GM18867 (cell line): Measurements from ENCODE around the gene REV1.
"Not testable (repeated sequence)": the region's sequence is repeated elsewhere in the genome, so short reads cannot be mapped to it uniquely, and the experiment has no call there.

Experiments used
- ATAC-seq: cut with Tn5 transposase; IDR thresholded peaks from one replicate; pipeline ENCODE4 v1.9.1; 2021; ENCODE audit warnings: mild to moderate bottlenecking, moderate library complexity; ENCODE audit not compliant: unreplicated experiment

REV1 gene

DNA sequence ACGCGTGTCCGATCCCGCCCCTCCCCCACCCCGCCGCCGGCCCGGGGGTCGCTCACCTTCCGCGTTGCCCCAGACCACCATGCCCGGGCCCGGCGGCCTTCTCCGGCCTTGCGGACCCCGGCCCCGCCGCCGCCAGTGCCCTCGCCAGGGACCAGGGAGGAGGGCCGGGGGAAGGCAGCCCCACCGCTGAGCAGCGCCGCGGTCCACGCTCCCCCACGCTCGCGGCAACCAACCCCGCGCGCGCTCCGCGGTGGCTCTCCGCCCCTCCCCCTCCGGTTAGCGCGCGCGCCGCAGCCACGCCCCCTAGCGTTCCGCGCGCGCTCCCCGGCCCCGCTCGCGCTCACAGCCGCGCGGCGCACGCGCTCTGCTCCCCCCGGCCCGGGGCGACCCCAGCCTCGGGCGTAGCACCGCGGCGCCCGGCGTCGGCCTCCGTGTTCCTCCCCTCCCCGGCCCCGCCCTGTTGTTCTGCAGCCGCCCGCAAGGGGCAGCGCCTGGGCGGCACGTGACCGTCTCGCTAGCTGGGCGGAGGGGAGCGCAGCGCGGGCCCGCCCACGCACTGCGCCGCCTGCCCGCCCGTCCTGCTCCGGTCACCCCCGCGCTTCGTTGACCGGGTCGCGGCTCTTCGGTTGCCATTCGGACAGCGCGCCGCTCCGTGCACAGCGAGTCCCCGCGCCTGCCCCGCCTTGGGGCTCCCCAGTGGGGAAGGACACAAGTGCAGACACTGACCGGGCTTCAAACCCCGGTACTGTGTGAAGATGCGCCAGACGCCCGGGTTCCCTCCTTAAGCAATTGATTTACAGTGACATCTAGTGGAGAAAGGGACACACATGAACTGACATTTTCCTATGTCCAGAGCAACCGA lies at the start of gene REV1:
REV1 (minus strand) TSS at position 257 of the 862 bp plus-strand sequence. CDS start 25,042 bp downstream, outside the sequence.
- ATAC-seq, result peak; percentile 84

DNA sequence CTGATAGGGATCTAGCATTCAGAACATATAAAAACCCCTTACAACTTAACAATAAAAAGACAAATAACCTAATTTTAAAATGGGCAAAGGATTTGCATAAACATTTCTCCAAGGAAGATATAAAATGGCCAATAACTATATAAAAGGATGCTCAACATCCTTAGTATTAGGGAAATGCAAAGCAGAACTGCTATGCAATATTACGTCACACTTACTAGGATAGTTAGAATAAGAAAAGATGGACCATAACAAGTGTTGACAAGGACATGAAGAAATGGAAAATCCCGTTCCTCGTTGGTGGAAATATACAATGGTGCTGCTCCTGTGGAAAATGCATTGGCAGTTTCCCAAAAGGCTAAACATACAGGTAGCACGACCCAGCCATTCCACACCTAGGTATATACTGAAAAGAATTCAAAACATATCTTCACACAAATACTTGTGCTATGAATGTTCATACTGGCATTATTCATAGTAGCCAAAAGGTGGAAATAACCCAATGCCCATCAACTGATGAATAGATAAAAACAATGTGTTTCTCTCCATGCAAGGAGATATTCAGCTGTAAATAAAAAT lies 48.2 kb upstream of the REV1 start:
- ATAC-seq, result no peak

- no peak for ATAC-seq
These were observed 34.2 kb upstream of the REV1 start for GRCh38 chr2:99524056-99524455.

- no peak for ATAC-seq
These were observed 32.3 kb upstream of the REV1 start for GRCh38 chr2:99522157-99522556.

GRCh38 chr2:99520813-99521212 lies 31.0 kb upstream of the REV1 start:
- no peak for ATAC-seq

DNA sequence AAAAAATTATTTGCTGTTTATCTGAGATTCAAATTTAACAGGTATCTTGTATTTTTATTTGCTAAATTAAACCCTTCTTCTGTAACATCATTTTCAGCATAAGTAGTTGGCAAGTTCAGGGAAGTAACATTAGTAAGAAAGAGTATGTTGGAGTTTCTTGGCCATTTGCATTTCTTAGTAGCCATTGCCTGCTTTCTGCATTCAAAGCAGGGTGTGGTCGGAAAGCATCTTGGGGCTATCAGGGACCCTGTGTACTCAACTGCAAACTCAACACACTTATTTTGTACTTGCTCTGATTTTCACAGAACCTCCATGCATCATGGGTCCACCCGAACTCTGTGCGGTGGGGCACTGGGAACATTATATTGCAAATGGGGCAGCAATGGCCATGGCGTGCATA lies 30.4 kb upstream of the REV1 start:
- no peak for ATAC-seq

- ATAC-seq, result no peak
These were observed 24.5 kb upstream of the REV1 start for GRCh38 chr2:99514357-99514756.

DNA sequence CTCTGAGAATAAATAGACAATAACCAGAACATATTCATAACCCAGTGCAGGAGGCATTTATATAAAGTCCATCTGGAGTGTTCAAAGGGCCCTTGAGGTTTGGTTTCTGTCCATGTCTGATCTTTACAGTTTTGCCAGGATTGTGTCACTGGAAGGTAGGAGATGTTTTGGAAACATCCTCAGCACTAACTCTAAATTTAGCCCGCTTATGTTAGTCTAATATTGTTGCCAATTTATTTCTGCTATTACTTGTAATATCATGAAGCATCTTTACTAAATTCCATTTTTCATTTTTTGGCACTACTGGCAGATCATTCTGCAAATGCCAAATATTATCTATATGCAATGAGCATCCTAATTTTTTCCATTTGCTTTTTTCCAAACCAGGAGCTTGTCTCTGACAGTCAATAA lies 22.4 kb upstream of the REV1 start:
- ATAC-seq, result no peak

DNA sequence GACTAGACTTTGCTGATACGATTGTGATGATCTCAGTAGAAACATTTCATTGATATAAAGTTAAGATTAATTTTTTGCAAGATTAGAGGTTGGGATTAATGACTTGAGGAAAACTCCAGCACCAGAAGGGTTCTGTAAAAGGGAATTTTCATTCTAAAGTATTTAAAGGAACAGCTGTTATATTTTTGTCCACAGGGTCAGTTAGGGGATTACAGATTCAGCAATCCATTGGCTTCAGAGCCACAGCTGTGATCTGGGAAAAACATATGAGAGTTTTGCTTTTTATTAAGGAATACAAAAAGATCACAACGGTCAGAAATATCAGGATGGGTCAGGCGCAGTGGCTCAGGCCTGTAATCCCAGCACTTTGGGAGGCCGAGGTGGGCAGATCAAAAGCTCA lies 19.6 kb upstream of the REV1 start:
- no peak for ATAC-seq

- no peak for ATAC-seq
These were observed 18.4 kb upstream of the REV1 start for GRCh38 chr2:99507937-99508818.

GRCh38 chr2:99504844-99505584 lies 15.2 kb upstream of the REV1 start:
- no peak for ATAC-seq

GRCh38 chr2:99503662-99504416 lies 14.0 kb upstream of the REV1 start:
- not testable (repeated sequence) for ATAC-seq

GRCh38 chr2:99496021-99496420 lies 6.2 kb upstream of the REV1 start:
- ATAC-seq, result no peak

DNA sequence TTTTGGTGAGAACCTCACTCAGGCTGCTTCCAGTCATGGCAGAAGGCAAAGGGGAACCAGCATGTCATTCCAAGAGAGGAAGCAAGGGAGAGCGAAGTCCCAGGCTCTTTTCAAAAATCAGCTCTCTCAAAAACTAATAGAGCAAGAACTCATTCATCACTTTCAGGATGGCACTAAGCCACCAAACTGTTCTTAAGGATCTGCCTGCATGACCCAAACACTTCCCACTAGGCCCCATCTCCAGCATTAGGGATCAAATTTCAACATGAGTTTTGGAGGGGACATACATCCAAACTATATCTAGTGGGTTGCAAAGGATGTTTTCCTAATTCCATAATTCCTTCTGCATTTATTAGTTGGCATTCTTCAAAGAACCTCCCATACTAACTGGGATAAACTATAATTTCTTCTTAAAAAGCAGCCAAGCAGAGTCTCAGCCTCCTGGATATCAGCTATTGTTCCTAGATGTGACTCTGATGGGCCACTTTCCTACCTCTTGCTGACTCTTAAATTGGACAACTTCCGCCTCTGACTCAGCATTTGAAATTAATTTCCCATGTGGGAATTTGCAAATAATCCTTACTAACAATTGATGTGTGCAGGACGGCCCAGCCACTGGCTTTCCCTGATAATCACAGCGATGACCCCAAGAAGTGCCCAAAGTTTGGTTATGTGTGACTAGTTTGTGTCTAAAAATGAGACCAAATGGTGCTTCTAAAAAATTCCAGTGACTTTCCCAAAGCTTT lies 5.5 kb upstream of the REV1 start:
- no peak for ATAC-seq

GRCh38 chr2:99492721-99493120 lies 2.9 kb upstream of the REV1 start:
- ATAC-seq, result no peak

DNA sequence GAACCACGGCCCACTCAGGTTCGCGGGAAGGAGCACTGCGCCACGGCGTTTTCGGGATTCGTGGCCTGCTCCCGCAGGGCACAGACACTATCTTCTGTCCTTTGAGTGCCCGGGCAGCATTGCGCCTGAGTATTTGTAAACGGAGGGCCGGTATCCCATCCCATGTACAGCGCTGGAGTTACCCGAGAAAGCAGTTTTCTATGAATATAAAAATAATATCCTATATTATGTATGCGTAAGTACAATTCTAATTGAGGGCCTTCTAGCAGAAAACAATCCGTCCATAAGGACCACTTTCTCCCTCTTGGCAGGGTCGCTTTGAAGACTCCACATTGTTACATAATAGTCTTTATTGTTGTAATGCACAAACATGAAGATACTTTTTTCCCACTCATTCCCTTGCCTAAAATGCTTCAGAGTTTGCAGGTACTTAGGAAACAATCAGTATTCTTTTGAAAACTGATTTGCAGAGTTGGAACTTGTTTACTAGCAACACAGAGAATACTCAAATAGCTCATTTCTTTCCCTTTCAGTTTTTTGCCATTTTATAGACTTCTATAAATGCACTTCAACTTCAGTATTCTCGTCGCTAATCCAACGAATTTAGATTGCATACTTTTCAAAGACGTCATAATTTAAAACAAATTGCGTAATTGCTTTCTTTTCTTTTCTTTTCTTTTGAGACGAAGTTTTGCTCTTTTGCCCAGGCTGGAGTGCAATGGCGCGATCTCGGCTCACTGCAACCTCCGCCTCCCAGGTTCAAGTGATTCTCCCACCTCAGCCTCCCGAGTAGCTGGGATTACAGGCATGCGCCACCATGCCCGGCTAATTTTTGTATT lies 1.0 kb upstream of the REV1 start:
- ATAC-seq, result no peak

GRCh38 chr2:99489063-99489760 lies 605 bp downstream of the REV1 start:
- peak; percentile 45 for ATAC-seq

DNA sequence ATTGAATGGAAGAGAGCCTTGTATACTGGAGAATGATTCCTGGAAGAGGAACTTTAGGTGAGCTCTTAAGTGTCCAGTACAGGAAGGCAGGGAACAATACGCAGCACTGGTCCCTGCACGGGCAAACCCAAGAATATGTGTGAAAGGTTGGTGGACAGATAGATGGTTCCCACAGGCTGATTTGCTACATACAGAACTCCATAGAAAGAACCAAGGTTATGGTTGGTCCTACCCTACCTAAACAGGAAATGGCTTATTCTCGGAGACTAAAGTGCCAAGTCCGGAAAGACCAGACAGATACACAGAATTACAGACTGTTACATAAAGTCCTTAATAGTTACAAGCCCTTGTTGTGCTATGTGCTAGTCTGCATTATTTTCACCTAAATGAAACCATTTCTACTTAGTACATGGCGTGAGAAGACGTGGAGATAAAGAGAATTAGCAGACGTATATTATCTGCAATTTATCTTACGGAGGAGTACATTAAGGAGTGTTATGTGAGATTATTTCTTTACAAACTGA lies 1.2 kb downstream of the REV1 start:
- no peak for ATAC-seq
